Measurements from ENCODE around the gene SDHAF4.

The SDHAF4 gene

GRCh38 chr6:70616728-70617260, 50.1 kb downstream of the SDHAF4 start:
- no peak for DNase-seq (ENCODE audit: low spot score in 2 of 2)
- Mint-ChIP-seq H3K27ac (no peak overlapping the region), H3K4me1 (no peaks in the 10 kb centered on the region), H3K4me3 (no peak overlapping the region), H3K27me3 (peaks cover 7% of the 10 kb centered on the region), H3K9me3 (no peaks in the 10 kb centered on the region), H3K36me3 (no peaks in the 10 kb centered on the region)
- ATAC-seq (ENCODE audit: low read depth): no peak

GRCh38 chr6:70620746-70621145, 54.0 kb downstream of the SDHAF4 start:
- Mint-ChIP-seq H3K4me3 (no peak overlapping the region), H3K36me3 (no peaks in the 10 kb centered on the region), H3K27me3 (peaks cover 6% of the 10 kb centered on the region), H3K4me1 (no peaks in the 10 kb centered on the region), H3K9me3 (no peaks in the 10 kb centered on the region), H3K27ac (no peak overlapping the region)
- ATAC-seq (ENCODE audit: low read depth): no peak
- no peak for DNase-seq (ENCODE audit: low spot score in 2 of 2)

GRCh38 chr6:70622461-70622860, 55.7 kb downstream of the SDHAF4 start:
- H3K36me3 Mint-ChIP-seq: no peaks in the 10 kb centered on the region
- H3K9me3 Mint-ChIP-seq: no peaks in the 10 kb centered on the region
- H3K4me1 Mint-ChIP-seq: no peaks in the 10 kb centered on the region
- peaks cover 4% of the 10 kb centered on the region for H3K27me3 Mint-ChIP-seq
- H3K27ac Mint-ChIP-seq: no peak overlapping the region
- no peak overlapping the region for H3K4me3 Mint-ChIP-seq
- no peak for ATAC-seq (ENCODE audit: low read depth)
- no peak for DNase-seq (ENCODE audit: low spot score in 2 of 2)

GRCh38 chr6:70625436-70625835, 58.7 kb downstream of the SDHAF4 start:
- H3K27me3 Mint-ChIP-seq: peaks cover 4% of the 10 kb centered on the region
- no peaks in the 10 kb centered on the region for H3K4me1 Mint-ChIP-seq
- H3K9me3 Mint-ChIP-seq: no peaks in the 10 kb centered on the region
- no peaks in the 10 kb centered on the region for H3K36me3 Mint-ChIP-seq
- no peak for DNase-seq (ENCODE audit: low spot score in 2 of 2)
- H3K27ac Mint-ChIP-seq: no peak overlapping the region
- ATAC-seq (ENCODE audit: low read depth): no peak
- H3K4me3 Mint-ChIP-seq: no peak overlapping the region

GRCh38 chr6:70627500-70628254, 60.9 kb downstream of the SDHAF4 start:
- H3K4me1 Mint-ChIP-seq: no peaks in the 10 kb centered on the region
- DNase-seq (ENCODE audit: low spot score in 2 of 2) (no peak), ATAC-seq (ENCODE audit: low read depth) (no peak)
- H3K27ac Mint-ChIP-seq: no peak overlapping the region
- H3K4me3 Mint-ChIP-seq: no peak overlapping the region
- no peaks in the 10 kb centered on the region for H3K36me3 Mint-ChIP-seq
- no peaks in the 10 kb centered on the region for H3K9me3 Mint-ChIP-seq
- peaks cover 2% of the 10 kb centered on the region for H3K27me3 Mint-ChIP-seq

- Mint-ChIP-seq H3K9me3 (no peaks in the 10 kb centered on the region), H3K4me3 (no peak overlapping the region), H3K27ac (no peak overlapping the region), H3K36me3 (no peaks in the 10 kb centered on the region), H3K27me3 (peaks cover 2% of the 10 kb centered on the region), H3K4me1 (no peaks in the 10 kb centered on the region)
- DNase-seq (ENCODE audit: low spot score in 2 of 2) (no peak), ATAC-seq (ENCODE audit: low read depth) (no peak)
Measured at GRCh38 chr6:70629929-70630328, 63.2 kb downstream of the SDHAF4 start.

- Mint-ChIP-seq H3K4me3 (no peak overlapping the region), H3K27me3 (peaks cover 4% of the 10 kb centered on the region), H3K27ac (no peak overlapping the region), H3K9me3 (no peaks in the 10 kb centered on the region), H3K36me3 (no peaks in the 10 kb centered on the region), H3K4me1 (no peaks in the 10 kb centered on the region)
- DNase-seq (ENCODE audit: low spot score in 2 of 2) (no peak), ATAC-seq (ENCODE audit: low read depth) (no peak)
Measured at GRCh38 chr6:70633870-70634269, 67.1 kb downstream of the SDHAF4 start.

- no peak for ATAC-seq (ENCODE audit: low read depth)
- Mint-ChIP-seq H3K36me3 (no peaks in the 10 kb centered on the region), H3K9me3 (no peaks in the 10 kb centered on the region), H3K27me3 (peaks cover 2% of the 10 kb centered on the region), H3K4me3 (no peak overlapping the region), H3K27ac (no peak overlapping the region), H3K4me1 (no peaks in the 10 kb centered on the region)
- DNase-seq (ENCODE audit: low spot score in 2 of 2): no peak
Measured at GRCh38 chr6:70636596-70636995, 69.9 kb downstream of the SDHAF4 start.

GRCh38 chr6:70638468-70638867, 71.7 kb downstream of the SDHAF4 start:
- no peak for ATAC-seq (ENCODE audit: low read depth)
- Mint-ChIP-seq H3K27me3 (peaks cover 2% of the 10 kb centered on the region), H3K4me1 (no peaks in the 10 kb centered on the region), H3K36me3 (no peaks in the 10 kb centered on the region), H3K4me3 (no peak overlapping the region), H3K27ac (no peak overlapping the region), H3K9me3 (no peaks in the 10 kb centered on the region)
- DNase-seq (ENCODE audit: low spot score in 2 of 2): no peak

All from memory B cell (primary cell).